HepG2 (cell line): ENCODE measurements around the gene NCMAP. TPM values are rescaled to one million over a fixed set of nuclear protein-coding genes. Genes with fewer than 3 reads are reported as not detected.

ENCODE experiments used
- ATF2 ChIP-seq: sonication (generic); formaldehyde crosslinking; IDR thresholded peaks from 2 replicates; pipeline ENCODE4 v1.4.0; 2020; ENCODE audit warnings: missing genetic modification reagents
- GATAD2A ChIP-seq: IDR thresholded peaks from 2 replicates; pipeline ENCODE4 v1.6.1; 2016
- HOXD1 ChIP-seq: sonication (generic); formaldehyde crosslinking; IDR thresholded peaks from 2 replicates; pipeline ENCODE4 v1.5.0; 2020; ENCODE audit warnings: missing genetic modification reagents
- MTERF4 ChIP-seq: sonication (generic); formaldehyde crosslinking; IDR thresholded peaks from 2 replicates; pipeline ENCODE4 v1.8.0; 2023; ENCODE audit warnings: mild to moderate bottlenecking, missing genetic modification reagents
- NR2C2 ChIP-seq: sonication (generic); formaldehyde crosslinking; IDR thresholded peaks from 2 replicates; pipeline ENCODE4 v1.4.0; 2020; ENCODE audit warnings: missing genetic modification reagents, mild to moderate bottlenecking, moderate library complexity, borderline replicate concordance
- POGZ ChIP-seq: sonication (generic); formaldehyde crosslinking; IDR thresholded peaks from 2 replicates; pipeline ENCODE4 v1.4.0; 2020; ENCODE audit warnings: mild to moderate bottlenecking, missing genetic modification reagents
- SALL2 ChIP-seq: sonication (generic); formaldehyde crosslinking; IDR thresholded peaks from 2 replicates; pipeline ENCODE4 v1.8.1; 2023; ENCODE audit warnings: mild to moderate bottlenecking, missing genetic modification reagents, inconsistent platforms
- THAP9 ChIP-seq: sonication (generic); formaldehyde crosslinking; IDR thresholded peaks from 2 replicates; pipeline ENCODE4; 2020; ENCODE audit warnings: missing genetic modification reagents, mild to moderate bottlenecking, borderline replicate concordance
- ZNF180 ChIP-seq: sonication (generic); formaldehyde crosslinking; IDR thresholded peaks from 2 replicates; pipeline ENCODE4 v1.4.0; 2020; ENCODE audit warnings: low read depth, missing genetic modification reagents, borderline replicate concordance
- ZNF232 ChIP-seq: sonication (generic); formaldehyde crosslinking; IDR thresholded peaks from 2 replicates; pipeline ENCODE4 v1.4.0; 2020; ENCODE audit warnings: missing genetic modification reagents, borderline replicate concordance
- ZNF292 ChIP-seq: sonication (generic); formaldehyde crosslinking; IDR thresholded peaks from 2 replicates; pipeline ENCODE4 v1.8.1; 2022; ENCODE audit warnings: mild to moderate bottlenecking, low read depth, missing genetic modification reagents, borderline replicate concordance
- ZNF407 ChIP-seq: sonication (generic); formaldehyde crosslinking; IDR thresholded peaks from one replicate; pipeline ENCODE4 v1.5.1; 2020; ENCODE audit warnings: mild to moderate bottlenecking, missing genetic modification reagents; ENCODE audit errors: not compliant biosample characterization
- ZNF724P ChIP-seq: sonication (generic); formaldehyde crosslinking; IDR thresholded peaks from 2 replicates; pipeline ENCODE4 v1.8.0; 2022; ENCODE audit warnings: missing genetic modification reagents, borderline replicate concordance
- ZNF781 ChIP-seq: sonication (generic); formaldehyde crosslinking; IDR thresholded peaks from 2 replicates; pipeline ENCODE4 v1.5.1; 2020; ENCODE audit warnings: borderline replicate concordance, mild to moderate bottlenecking, missing genetic modification reagents; ENCODE audit errors: not compliant biosample characterization
- polyA plus RNA-seq, 8 experiments: library from polyadenylated mRNA; depleted of rRNA in 3 of 8; stranded (reverse) in 7 of 8; unstranded in 1 of 8; fragments of >200 nt; fragmentation: Illumina TruSeq in 4 of 8; extraction: Trizol in 4 of 8; gene quantifications; 2 replicates each; pipeline versions ENCODE4 v1.2.1 to v1.2.3, GENCODE V29; 2011 to 2016; ENCODE audit warnings: low read depth in 4 of 8, missing spikeins in 1 of 8, mixed read lengths in 1 of 8; ENCODE audit not compliant: insufficient read depth in 1 of 8
- total RNA-seq, 5 experiments: library from RNA; depleted of rRNA; stranded (reverse); fragments of >200 nt; fragmentation: Illumina TruSeq; extraction: Trizol; gene quantifications; 2 replicates each; pipeline ENCODE4 v1.2.3, GENCODE V29; 2016; ENCODE audit warnings: low read depth in 1 of 5

NCMAP gene
- total and polyA plus RNA-seq, 2 of the 13 experiments (the other 11 are each of a cell fraction or from before 2014, with no cell fraction given) = 2.7 to 20.0 TPM

GRCh38 chr1:24586970-24587820, 31.3 kb downstream of the NCMAP start (continued):
- TF ChIP-seq THAP9 = no peak
- no peak for TF ChIP-seq ZNF781 (CRISPR knock-in tag)
- no peak for TF ChIP-seq MTERF4
- TF ChIP-seq ZNF407 (CRISPR knock-in tag) = no peak
- no peak for TF ChIP-seq POGZ
- TF ChIP-seq SALL2 (CRISPR knock-in tag) = no peak
- no peak for TF ChIP-seq ZNF180
- TF ChIP-seq NR2C2 (CRISPR knock-in tag) = peak; percentile 21; the same call in 1 of the 2 replicates
- no peak for TF ChIP-seq ZNF232 (CRISPR knock-in tag)
- no peak for TF ChIP-seq ZNF724P (CRISPR knock-in tag)
- peak; percentile 40; the same call in 1 of the 2 replicates for TF ChIP-seq GATAD2A (CRISPR knock-in tag)
- TF ChIP-seq HOXD1 = no peak
- TF ChIP-seq ZNF292 (CRISPR knock-in tag) = no peak
- no peak for TF ChIP-seq ATF2 (CRISPR knock-in tag)
